Measurements from ENCODE around the gene FNDC1. TPM values are rescaled to one million over a fixed set of nuclear protein-coding genes. Genes with fewer than 3 reads are reported as not detected.

The FNDC1 gene
- total and polyA plus RNA-seq, 8 donors = 0.68 to 7.6 (median 5.5) TPM

GRCh38 chr6:159142531-159142930, 26.7 kb upstream of the FNDC1 start:
- intact Hi-C loops (cut with DNase I) = no loop called here
- DNase-seq = no peak

GRCh38 chr6:159148641-159149040, 20.6 kb upstream of the FNDC1 start:
- Histone ChIP-seq H3K27me3 (no peaks in the 10 kb centered on the region), H3K36me3 (no peaks in the 10 kb centered on the region), H3K4me3 (no peak overlapping the region), H3K9me3 (no peaks in the 10 kb centered on the region), H3K27ac (no peak overlapping the region), H3K4me1 (peaks cover 0 to 8% of the 10 kb centered on the region in 2 donors)
- no peak for DNase-seq
- TF ChIP-seq CTCF (IDR thresholded peaks at IDR 0.05) = no peak
- intact Hi-C loops (cut with DNase I) = no loop called here
- no peak for ATAC-seq

More at GRCh38 chr6:159142531-159142930, 26.7 kb upstream of the FNDC1 start:
- ATAC-seq = no peak
- TF ChIP-seq CTCF (IDR thresholded peaks at IDR 0.05) = no peak
- Histone ChIP-seq H3K4me3 (no peak overlapping the region), H3K27me3 (no peaks in the 10 kb centered on the region), H3K9me3 (peaks cover 0 to 10% of the 10 kb centered on the region in 2 donors), H3K4me1 (no peaks in the 10 kb centered on the region), H3K36me3 (no peaks in the 10 kb centered on the region), H3K27ac (no peak overlapping the region)

GRCh38 chr6:159149641-159150040, 19.6 kb upstream of the FNDC1 start:
- TF ChIP-seq CTCF (IDR thresholded peaks at IDR 0.05) = no peak
- Histone ChIP-seq H3K9me3 (no peaks in the 10 kb centered on the region), H3K27me3 (no peaks in the 10 kb centered on the region), H3K27ac (no peak overlapping the region), H3K4me1 (peaks cover 0 to 8% of the 10 kb centered on the region in 2 donors), H3K4me3 (no peak overlapping the region), H3K36me3 (no peaks in the 10 kb centered on the region)
- DNase-seq (no peak), ATAC-seq (no peak)
- intact Hi-C loops (cut with DNase I) = no loop called here

GRCh38 chr6:159151266-159151855, 17.8 kb upstream of the FNDC1 start:
- intact Hi-C loops (cut with DNase I) = no loop called here
- ATAC-seq = peak; percentile 95
- DNase-seq = peak in 1 of 4 donors; percentile 66
- H3K27me3 ChIP-seq = no peaks in the 10 kb centered on the region
- no peak overlapping the region for H3K4me3 ChIP-seq
- peaks cover 0 to 8% of the 10 kb centered on the region in 2 donors for H3K4me1 ChIP-seq
- no peaks in the 10 kb centered on the region for H3K36me3 ChIP-seq
- peak; percentile 76 to 81 for TF ChIP-seq CTCF (IDR thresholded peaks at IDR 0.05)
- peaks cover 0 to 13% of the 10 kb centered on the region in 2 donors for H3K9me3 ChIP-seq
- no peak overlapping the region for H3K27ac ChIP-seq

- intact Hi-C loops (cut with DNase I) = no loop called here
- TF ChIP-seq CTCF (IDR thresholded peaks at IDR 0.05) = no peak
- no peak overlapping the region for H3K4me3 ChIP-seq
- DNase-seq (no peak), ATAC-seq (no peak)
- peaks cover 0 to 8% of the 10 kb centered on the region in 2 donors for H3K4me1 ChIP-seq
- H3K27me3 ChIP-seq = no peaks in the 10 kb centered on the region
- H3K9me3 ChIP-seq = peaks cover 0 to 15% of the 10 kb centered on the region in 2 donors
- no peak overlapping the region for H3K27ac ChIP-seq
- no peaks in the 10 kb centered on the region for H3K36me3 ChIP-seq
These were observed 17.2 kb upstream of the FNDC1 start for GRCh38 chr6:159152041-159152440.
